NCI-H1105 (cell line): ENCODE measurements around the gene EGFL7.

Experiments used
- DNase-seq: peaks from one replicate; lab custom pipeline; 2025; lab: John Stamatoyannopoulos, UW

Gene EGFL7

DNA sequence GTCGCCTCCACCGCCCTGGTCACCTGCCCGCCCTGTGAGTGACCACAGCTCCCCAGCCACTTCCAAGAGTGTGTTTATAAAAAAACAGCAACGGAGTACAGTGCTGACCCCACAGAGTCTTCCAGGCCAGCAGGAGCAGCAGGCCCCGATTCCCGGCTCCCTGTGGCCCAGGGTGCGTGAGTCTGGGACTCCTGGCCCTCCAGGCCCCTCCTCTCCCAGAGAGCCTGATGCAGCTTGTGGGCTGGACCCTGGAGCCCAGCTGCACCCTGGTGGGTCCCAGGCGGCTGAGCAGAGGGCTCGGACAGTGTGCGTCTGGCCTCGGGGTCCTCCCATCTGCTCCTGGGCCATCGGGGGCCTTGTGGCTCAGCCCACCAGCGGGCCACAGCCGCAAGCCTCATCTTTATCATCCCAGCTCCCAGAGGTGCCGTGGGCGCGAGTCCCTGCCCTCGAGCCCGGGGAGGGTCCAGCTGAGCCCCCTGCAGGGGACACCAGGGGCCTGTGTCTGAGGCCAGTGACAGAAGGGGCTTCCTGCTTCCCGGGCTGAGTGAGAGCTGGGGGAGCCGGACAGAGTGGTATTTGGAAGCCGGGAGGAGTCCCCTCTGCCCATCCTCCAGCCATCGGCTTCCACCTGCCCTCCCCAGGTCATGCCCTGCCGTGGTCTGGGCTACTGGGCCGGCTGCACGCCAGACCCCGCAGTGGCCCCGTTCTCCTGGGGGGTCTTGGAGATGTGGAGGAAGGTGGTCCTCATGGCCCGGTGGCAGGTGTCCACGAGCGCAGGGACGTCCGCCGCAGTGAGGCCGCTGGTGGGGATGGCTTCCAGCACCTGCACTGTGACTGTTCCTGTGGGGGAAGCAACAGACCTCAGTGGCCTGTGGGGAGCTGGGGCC is 10.6 kb downstream of the EGFL7 start:
- DNase-seq = no peak

- no peak for DNase-seq
Observed at GRCh38 chr9:136673975-136674785, 11.5 kb downstream of the EGFL7 start.

GRCh38 chr9:136674786-136675349 is 12.2 kb downstream of the EGFL7 start:
- DNase-seq = no peak

GRCh38 chr9:136675477-136676296 is 13.0 kb downstream of the EGFL7 start:
- DNase-seq = no peak

- no peak for DNase-seq
Observed at GRCh38 chr9:136676297-136676794, 13.6 kb downstream of the EGFL7 start.

- DNase-seq = no peak
Observed at GRCh38 chr9:136676920-136677686, 14.4 kb downstream of the EGFL7 start.

DNA sequence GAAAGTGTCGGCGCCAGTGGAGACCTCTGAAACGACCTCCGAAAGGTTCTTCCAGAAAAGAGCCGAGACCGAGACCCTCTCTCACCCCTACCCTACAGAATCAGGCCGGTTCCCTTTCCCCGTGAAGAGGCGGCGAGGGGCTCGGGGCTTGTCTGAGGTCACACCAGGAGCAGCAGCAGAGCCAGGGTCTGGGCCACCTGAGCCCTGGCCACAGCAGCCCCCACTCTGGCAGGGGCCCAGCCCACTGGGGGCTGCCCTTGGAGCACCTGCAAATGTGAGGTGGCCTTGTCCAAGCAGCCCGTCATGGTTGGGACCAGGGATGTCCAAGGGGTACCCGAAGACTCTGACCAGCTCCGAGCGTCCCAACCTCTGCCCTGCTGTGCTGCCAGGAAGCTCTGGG is 15.3 kb downstream of the EGFL7 start:
- DNase-seq = no peak

GRCh38 chr9:136678624-136679023 is 15.9 kb downstream of the EGFL7 start:
- DNase-seq = no peak

GRCh38 chr9:136679431-136679941 is 16.8 kb downstream of the EGFL7 start:
- no peak for DNase-seq

- DNase-seq = no peak
Observed at GRCh38 chr9:136681029-136681428, 18.3 kb downstream of the EGFL7 start.

DNA sequence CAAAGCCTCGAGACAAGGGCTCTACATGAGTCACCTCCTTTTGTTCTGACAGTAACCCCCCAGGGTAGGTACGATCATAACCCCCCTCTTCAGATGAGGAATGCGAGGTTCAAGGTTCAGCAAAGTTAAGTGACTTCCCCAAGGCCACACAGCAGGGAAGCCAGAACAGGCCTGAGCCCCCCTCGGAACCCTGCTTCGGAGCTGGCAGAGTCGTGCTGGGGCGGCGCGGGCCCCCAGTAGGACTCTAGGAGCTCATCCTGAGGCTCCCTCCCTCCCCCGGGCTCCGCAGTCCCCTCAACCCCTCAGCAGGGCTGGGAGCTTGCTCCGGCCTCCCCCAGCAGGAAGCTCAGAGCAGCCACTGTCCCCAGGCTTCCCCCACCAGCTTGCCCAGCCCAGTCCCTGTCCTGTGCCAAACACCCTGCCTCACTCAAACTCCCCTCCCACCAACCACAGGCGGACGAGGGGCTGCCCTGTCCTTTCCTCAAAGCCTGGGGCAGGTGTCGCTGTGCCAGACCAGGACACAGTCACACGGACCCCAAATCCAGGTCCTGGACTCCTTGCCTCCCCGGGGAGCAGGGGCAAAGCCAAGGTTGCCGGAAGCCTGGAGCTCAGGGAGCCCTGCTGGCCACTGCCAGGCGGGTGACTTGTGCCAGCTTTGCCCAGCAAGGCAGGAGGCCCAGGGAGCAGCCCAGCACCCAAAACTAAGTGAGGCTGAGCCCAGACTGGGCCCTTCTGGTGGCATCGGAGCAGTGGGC is 19.4 kb downstream of the EGFL7 start:
- no peak for DNase-seq

GRCh38 chr9:136682710-136683109 is 20.0 kb downstream of the EGFL7 start:
- no peak for DNase-seq

DNA sequence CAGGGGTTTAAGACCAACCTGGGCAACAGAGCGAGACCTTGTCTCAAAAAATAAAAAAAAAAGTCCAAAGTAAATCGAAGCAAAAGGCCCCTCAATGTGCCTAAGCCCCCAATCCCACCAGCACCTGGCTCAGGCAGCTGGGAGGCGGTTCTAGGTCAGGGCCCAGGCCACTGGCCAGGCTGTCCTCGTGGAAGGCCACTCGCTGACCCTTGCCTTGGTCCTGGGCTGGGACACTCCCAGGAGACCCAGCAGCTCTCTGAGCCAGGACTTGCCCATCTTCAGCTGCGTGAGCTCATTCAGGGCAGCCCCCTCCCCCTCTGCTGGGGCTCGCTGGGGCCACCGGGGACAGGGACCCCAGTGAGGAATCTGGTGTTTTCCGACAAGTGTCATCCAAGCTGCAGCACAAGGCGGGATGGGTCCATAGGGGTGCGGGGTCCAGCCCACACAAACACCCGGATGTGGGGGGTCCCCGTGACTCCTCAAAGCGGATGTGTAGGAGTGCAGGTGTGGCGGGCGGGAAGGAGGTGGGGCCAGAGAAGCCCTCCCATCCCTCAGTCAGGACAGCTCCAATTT is 20.5 kb downstream of the EGFL7 start:
- no peak for DNase-seq

DNA sequence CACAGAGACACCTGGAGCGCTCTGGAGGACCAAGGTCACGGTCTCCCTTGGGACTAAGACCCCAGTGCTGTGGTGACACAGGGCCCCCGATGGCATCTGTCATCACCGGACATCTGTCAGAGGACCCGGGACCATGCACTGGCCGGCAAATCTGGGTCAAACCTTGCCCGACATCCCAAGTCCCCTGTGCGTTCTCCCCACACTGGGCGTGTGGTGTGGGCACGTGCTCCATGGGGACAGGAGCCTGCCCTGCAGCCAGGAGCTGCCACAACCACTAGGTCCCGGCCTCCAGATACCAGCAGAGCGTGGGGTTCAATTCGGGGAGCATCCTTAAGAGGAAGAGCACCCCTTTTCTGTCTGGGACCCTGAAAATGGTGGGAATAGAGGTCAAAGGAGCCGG is 21.0 kb downstream of the EGFL7 start:
- DNase-seq = no peak

DNA sequence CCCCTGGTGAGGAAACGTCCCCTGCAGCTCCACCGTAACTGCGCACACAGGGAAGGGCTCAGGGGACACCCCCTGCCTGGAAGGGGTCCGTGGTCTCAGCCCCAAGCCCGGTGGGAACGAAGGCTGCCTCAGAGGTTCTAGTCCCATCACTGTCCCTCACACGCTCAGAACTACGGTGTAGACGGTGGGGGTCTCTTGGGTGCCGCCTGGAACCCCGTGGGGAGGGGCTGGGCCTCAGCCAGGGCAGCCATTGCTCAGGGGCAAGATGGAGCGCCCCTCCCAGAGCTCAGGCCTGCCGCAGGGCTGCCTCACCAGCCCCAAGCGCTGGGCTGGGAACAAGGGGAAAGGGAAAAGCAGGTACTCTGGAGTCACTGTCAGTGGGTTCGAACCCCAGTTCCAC is 21.6 kb downstream of the EGFL7 start:
- DNase-seq = no peak

- no peak for DNase-seq
Observed at GRCh38 chr9:136684799-136685198, 22.1 kb downstream of the EGFL7 start.

DNA sequence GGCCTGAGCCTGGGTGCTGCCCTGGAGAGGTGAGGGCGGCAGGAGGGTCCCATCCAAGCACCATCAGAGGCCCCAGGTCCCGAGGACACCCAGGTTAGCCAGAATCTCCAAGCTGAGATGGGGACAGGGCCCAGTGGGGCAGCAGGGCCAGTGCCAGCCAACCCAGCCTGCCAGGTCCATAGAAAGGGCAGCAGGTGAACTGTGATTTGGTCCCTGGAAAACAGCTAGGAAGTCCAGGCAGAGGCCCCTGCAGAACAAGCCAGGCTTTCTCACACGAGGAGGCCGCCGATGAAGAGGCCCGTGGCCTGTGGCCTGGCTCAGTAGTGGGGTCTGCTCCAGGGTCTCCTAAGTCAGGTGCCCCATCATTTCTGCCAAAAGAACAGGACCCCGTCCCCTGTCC is 22.5 kb downstream of the EGFL7 start:
- no peak for DNase-seq

GRCh38 chr9:136685790-136686533 is 23.2 kb downstream of the EGFL7 start:
- DNase-seq = no peak

DNA sequence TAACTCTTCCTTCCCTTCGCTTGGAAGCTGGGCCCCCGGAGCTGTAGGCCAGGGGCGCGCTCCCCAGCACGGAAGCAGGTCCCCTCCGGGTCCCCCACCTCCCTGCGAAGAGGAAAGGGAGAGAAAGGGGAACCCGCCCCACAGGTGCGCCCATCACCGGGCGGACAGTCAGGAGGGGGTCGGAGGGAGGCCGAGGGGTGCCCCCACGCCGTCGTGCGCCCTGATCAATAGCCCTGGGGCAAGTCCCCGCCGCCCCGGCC is 23.7 kb downstream of the EGFL7 start:
- DNase-seq = no peak
